Mesothelial cell of epicardium (in vitro differentiated cells): ENCODE measurements around the gene CRYBG1. TPM values are rescaled to one million over a fixed set of nuclear protein-coding genes. Genes with fewer than 3 reads are reported as not detected.

Experiments
- DNase-seq, 2 experiments: peaks; one replicate each; pipeline ENCODE4 v3.0.0; 2021; ENCODE audit warnings: low spot score in 2 of 2; ENCODE audit not compliant: unreplicated experiment in 2 of 2
- H3K27ac Mint-ChIP-seq: 2 replicates; pipeline ENCODE4 v1.8.0; 2021; ENCODE audit warnings: mixed read lengths
- H3K27me3 Mint-ChIP-seq: 2 replicates; pipeline ENCODE4 v1.8.0; 2021; ENCODE audit warnings: low read depth, mixed read lengths
- H3K36me3 Mint-ChIP-seq: 2 replicates; pipeline ENCODE4 v1.8.0; 2021; ENCODE audit warnings: mixed read lengths
- H3K4me1 Mint-ChIP-seq: 2 replicates; pipeline ENCODE4 v1.8.0; 2021; ENCODE audit warnings: mixed read lengths
- H3K4me3 Mint-ChIP-seq: 2 replicates; pipeline ENCODE4 v1.8.0; 2021; ENCODE audit warnings: mild to moderate bottlenecking, moderate library complexity, mixed read lengths
- H3K9me3 Mint-ChIP-seq: 2 replicates; pipeline ENCODE4 v1.8.0; 2021; ENCODE audit warnings: mixed read lengths
- total RNA-seq: library from RNA; stranded (reverse); gene quantifications from 3 replicates; pipeline ENCODE4 v1.2.1, GENCODE V29; 2021
- TF ChIP-seq, protein P1 (sequence below): fragments of 200-600 bp; sonication (generic); IDR thresholded peaks from one replicate; pipeline ENCODE4 v1.5.0; 2021; ENCODE audit warnings: antibody characterized with exemption; ENCODE audit not compliant: unreplicated experiment

The CRYBG1 gene
- total RNA-seq, 1 donor from 2014 or later, result 0.74 TPM

GRCh38 chr6:106591111-106591825, 230.8 kb downstream of the CRYBG1 start:
- H3K9me3 Mint-ChIP-seq, result no peaks in the 10 kb centered on the region
- no peak overlapping the region for H3K27ac Mint-ChIP-seq
- H3K27me3 Mint-ChIP-seq, result no peaks in the 10 kb centered on the region
- peaks cover 21% of the 10 kb centered on the region for H3K36me3 Mint-ChIP-seq
- H3K4me3 Mint-ChIP-seq, result no peak overlapping the region
- DNase-seq, result no peak
- H3K4me1 Mint-ChIP-seq, result no peaks in the 10 kb centered on the region
- TF ChIP-seq, protein P1, sequence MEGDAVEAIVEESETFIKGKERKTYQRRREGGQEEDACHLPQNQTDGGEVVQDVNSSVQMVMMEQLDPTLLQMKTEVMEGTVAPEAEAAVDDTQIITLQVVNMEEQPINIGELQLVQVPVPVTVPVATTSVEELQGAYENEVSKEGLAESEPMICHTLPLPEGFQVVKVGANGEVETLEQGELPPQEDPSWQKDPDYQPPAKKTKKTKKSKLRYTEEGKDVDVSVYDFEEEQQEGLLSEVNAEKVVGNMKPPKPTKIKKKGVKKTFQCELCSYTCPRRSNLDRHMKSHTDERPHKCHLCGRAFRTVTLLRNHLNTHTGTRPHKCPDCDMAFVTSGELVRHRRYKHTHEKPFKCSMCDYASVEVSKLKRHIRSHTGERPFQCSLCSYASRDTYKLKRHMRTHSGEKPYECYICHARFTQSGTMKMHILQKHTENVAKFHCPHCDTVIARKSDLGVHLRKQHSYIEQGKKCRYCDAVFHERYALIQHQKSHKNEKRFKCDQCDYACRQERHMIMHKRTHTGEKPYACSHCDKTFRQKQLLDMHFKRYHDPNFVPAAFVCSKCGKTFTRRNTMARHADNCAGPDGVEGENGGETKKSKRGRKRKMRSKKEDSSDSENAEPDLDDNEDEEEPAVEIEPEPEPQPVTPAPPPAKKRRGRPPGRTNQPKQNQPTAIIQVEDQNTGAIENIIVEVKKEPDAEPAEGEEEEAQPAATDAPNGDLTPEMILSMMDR, result no peak

DNA sequence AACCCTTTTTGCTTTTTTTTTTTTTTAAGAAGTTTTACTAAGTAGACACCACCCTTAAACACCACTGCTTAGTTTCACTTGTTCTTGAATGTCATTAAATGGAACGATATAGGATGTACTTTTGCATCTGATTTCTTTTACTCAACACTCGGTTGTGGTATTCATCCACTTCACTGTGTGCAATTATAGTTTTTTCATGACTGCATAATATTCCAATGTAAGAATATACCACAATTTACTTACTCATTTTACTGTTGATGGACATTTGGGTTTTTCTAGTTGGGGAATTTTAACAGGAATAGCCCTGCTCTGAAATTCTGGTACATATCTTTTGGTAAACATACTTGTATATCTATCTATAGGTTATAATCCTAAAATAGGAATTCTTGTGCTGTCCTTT, 238.9 kb downstream of the CRYBG1 start:
- Mint-ChIP-seq H3K4me3 (no peak overlapping the region), H3K36me3 (peaks cover 32% of the 10 kb centered on the region), H3K27ac (no peak overlapping the region), H3K4me1 (no peaks in the 10 kb centered on the region), H3K9me3 (peaks cover 8% of the 10 kb centered on the region), H3K27me3 (no peaks in the 10 kb centered on the region)
- TF ChIP-seq, protein P1, result no peak
- no peak for DNase-seq

GRCh38 chr6:106600329-106600728, 239.8 kb downstream of the CRYBG1 start:
- Mint-ChIP-seq H3K4me3 (no peak overlapping the region), H3K27ac (no peak overlapping the region), H3K4me1 (no peaks in the 10 kb centered on the region), H3K36me3 (peaks cover 32% of the 10 kb centered on the region), H3K27me3 (no peaks in the 10 kb centered on the region), H3K9me3 (peaks cover 8% of the 10 kb centered on the region)
- no peak for DNase-seq
- TF ChIP-seq, protein P1, result no peak

DNA sequence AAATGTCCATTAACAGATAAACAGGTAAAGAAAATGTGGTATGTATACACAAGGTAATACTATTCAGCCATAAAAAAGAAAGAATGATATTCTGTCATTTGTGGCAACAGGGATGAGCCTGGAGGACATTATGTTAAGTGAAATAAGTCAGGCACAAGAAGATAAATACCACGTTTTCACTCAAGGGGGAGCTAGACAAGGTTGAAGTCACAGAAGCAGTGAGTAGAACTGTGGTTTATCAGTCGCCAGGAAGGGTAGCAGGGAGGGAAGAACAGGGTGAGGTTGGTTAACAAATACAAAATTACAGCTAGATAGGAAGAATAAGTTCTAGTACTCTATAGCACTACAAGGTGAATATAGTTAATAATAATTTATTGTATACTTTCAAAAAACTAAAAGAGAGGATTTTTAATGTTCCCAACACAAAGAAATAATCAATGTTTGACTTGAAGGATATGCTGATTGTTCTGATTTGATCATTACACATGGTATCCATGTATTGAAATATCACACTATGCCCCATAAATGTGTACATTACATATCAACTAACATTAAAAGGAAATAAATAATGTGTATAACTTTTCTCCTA, 247.7 kb downstream of the CRYBG1 start:
- H3K4me3 Mint-ChIP-seq, result no peak overlapping the region
- H3K9me3 Mint-ChIP-seq, result peaks cover 3% of the 10 kb centered on the region
- H3K36me3 Mint-ChIP-seq, result peaks cover 23% of the 10 kb centered on the region
- no peaks in the 10 kb centered on the region for H3K4me1 Mint-ChIP-seq
- TF ChIP-seq, protein P1, result peak; percentile 36
- H3K27me3 Mint-ChIP-seq, result no peaks in the 10 kb centered on the region
- no peak for DNase-seq
- no peak overlapping the region for H3K27ac Mint-ChIP-seq

DNA sequence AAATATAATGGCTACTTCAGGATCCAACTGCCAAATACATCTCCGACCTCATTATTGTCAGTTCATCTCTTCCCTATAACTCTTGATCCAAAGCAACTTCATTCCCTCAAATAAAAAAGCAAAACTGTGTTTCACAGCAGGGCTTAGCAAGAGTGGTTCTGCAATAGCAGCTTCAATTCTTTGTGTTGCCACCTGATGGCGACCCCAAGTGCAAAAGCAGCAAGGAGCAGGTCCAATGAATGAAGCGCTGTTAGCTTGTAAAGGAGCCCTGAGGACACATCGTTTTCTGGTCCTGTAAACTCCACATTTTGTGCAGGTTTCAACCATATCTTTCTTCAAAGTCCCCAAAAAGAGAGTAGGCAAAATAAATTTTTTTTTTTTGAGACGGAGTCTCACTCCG, 249.2 kb downstream of the CRYBG1 start:
- H3K27me3 Mint-ChIP-seq, result no peaks in the 10 kb centered on the region
- H3K4me1 Mint-ChIP-seq, result no peaks in the 10 kb centered on the region
- no peak overlapping the region for H3K4me3 Mint-ChIP-seq
- DNase-seq, result no peak
- TF ChIP-seq, protein P1, result no peak
- H3K9me3 Mint-ChIP-seq, result peaks cover 3% of the 10 kb centered on the region
- no peak overlapping the region for H3K27ac Mint-ChIP-seq
- H3K36me3 Mint-ChIP-seq, result peaks cover 23% of the 10 kb centered on the region
